ENCODE data around the gene XRCC6.
"Not testable (repeated sequence)": the region's sequence is repeated elsewhere in the genome, so short reads cannot be mapped to it uniquely, and the experiment has no call there.

Gene XRCC6
- total RNA-seq = 244 to 245 reads per million in 2 donors

DNA sequence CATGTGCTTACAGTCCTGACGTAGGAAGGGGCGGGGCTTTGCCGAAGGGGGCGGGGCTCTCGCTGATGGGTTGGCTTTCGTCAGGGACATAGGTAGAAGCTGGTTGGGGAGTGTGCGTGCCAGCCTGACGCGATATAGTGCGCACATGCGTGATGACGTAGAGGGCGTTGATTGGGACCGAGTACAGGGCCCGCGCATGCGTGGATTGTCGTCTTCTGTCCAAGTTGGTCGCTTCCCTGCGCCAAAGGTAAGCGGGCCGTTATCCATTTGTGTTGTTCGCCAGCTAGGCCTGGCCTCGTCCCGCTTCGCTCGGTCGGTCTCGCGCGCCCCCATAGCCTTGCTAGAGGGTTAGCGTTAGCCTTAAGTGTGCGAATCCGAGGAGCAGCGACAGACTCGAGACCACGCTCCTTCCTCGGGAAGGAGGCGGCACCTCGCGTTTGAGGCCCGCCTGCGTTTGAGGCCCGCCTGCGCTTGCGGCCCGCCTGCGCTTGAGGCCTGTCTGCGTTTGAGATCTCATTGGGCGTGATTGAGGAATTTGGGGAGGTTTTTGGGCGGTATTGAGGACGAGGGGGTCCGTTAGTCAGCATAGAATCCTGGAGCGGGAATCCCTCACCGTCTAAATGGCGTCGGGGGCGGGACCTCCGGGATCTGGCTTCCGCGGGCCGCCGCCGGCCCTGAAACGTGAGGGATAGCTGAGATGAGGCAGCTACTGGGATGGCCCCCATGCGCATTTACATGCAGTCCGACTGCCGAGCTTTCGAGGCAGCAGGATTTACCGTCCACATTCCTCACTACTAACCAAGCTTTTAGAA lies at the start of gene XRCC6:
XRCC6 (plus strand) TSS at position 197 of the 812 bp plus-strand sequence. CDS start 710 bp downstream, outside the sequence.
- DNase-seq = peak; percentile 99 to 100 (median 99)

DNA sequence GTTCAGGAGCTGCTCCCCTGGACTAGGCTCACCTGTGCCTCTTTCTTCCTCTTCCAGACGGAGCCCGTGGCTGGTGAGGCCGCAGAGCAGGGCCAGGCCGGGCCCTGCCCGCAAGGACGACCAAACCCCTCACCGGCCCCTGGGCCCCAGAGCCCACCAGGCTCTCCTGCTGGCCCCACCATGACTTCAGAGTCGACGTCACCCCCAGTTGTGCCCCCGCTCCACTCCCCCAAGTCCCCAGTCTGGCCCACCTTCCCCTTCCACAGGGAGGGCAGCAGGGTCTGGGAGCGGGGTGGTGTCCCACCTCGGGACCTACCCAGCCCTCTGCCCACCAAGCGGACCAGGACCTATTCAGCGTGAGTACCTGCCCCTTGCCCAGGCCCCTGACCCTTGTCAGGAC lies 49.3 kb upstream of the XRCC6 start:
- DNase-seq = no peak

- not testable (repeated sequence) for DNase-seq
These were observed 48.8 kb upstream of the XRCC6 start for GRCh38 chr22:41572305-41572704.

DNA sequence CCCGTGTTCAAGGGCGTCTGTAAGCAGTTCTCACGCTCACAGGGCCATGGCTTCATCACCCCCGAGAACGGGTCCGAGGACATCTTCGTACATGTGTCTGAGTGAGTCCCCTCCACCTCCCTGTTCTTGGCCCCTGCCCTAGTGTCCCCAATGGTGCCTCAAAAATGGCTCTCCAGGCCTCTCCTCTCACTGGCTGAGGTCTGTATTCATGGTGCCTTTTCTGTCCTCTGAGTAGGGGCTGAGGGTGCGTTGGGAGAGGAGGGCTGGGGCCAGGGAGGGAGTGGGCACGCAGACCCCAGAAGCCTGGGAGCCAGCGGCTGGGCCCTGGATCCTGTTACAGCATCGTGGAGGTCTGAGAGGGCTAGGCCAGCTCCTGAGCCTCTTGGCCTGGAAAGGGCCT lies 47.4 kb upstream of the XRCC6 start:
- DNase-seq = no peak

GRCh38 chr22:41574847-41575381 lies 46.2 kb upstream of the XRCC6 start:
- DNase-seq = no peak

DNA sequence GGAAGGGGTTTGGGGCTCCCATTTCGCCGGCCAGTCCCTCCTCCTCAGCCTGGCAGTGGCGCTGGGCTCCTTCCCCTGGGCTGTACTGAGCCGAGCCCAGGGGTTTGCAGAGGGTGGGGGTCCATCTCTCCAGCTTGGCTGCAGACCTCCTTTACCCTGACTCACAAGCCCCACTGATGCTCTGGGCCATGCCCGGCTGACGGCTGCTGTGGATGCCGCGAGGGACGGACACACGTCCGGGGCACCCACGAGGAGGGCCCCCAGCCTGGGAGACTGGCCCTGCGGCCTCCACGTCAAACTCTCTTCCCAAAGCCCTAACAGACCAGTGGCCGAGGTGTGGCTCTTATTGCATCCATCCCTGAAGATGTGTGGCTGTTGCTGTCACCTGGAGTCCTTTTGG lies 45.6 kb upstream of the XRCC6 start:
- no peak for DNase-seq

DNA sequence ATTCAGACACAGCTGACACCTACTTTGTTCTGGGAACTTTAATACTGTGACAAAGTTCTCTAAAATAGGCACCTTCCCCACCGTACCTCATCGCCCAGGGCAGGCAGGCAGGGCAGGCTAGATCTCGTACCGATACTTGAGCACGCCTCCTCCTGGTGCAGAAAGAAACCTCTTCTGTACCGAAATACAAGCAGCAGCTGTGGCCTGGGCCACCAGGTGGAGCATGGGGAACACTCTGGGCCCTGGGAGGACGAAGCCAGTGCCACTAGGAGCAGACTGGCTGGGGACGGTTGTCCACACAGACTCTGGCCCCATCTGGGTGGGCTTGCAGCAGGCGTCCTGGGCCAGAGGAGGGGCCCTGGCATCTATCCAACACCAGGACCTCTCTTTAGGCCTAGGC lies 44.2 kb upstream of the XRCC6 start:
- peak in 1 of 5 experiments; percentile 59 for DNase-seq

DNA sequence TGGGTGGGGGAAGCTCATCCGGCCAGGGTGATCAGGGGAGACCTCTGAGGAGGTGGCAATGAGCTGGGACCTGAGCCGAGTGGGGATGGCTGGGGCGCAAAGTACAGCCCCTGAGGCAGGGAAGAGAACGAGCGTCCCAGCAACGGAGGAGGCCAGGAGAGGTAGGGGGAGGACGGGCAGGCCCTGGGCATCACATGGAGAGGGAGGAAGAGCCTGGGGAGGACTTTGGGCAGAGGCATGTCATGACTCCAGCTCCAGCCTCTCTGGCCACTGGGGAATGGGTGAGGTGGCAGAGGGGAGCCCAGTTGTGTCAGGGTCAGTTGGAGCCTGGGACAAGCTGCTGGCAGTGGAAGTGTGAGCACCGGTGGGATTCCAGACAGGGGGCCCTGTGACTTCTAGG lies 43.0 kb upstream of the XRCC6 start:
- DNase-seq = no peak

- no peak for DNase-seq
These were observed 42.3 kb upstream of the XRCC6 start for GRCh38 chr22:41578818-41579217.

- no peak for DNase-seq
These were observed 41.6 kb upstream of the XRCC6 start for GRCh38 chr22:41579297-41579996.

DNA sequence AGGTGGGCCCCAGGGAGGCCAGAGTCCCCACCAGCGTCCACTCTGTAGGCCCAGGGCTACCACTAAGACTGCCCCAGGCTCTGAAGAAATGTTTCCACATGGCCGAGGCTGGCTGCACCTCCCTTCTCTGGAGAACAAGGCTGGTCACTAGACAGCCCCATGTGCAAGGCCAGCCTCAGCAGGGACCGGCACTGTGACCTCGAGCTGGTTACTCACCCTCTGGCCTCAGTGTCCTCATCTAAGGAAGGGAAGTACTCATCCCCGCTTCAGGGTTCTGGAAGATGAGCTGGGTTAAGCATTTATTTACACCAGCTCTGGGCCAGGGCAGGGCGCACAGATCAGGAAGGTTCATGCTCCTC lies 41.1 kb upstream of the XRCC6 start:
- DNase-seq = no peak

DNA sequence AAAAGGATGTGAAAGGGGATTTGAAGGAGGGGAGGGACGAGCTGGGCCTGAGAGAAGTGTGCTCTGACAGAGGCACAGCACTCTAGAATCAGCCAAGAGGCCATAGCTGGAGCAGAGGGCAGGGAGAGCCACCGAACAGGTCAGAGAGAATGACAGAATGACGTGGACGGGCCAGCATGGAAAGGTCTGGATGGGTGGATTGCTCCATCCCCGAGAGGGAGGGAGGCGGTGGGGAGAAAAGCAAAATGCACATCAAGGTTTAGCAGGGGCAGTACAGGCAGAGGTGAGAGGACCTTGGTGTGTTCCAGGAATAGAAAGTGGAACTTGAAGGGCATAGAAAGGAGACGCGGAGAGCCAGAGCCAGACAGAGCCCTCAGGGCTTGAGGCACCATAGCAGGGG lies 38.4 kb upstream of the XRCC6 start:
- DNase-seq = no peak

DNA sequence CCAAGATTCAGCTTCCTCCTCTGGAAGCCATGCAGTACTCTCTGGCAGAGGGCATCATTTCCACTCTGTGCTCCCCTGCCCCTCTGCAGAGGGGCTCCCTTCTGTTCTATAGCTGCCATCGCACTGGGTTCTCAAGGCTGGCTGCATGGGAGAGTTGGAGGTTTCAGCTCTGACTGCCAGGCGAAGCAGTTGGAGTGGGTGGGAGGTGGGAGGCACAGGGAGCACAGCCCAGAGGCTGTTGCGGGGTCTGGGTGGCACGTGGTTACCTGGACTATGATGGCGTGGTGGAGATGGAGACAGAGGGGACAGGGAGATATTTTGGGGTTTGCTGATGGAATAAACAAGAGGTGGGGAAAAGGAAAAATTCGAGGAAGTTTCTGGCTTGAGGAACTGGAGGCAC lies 36.2 kb upstream of the XRCC6 start:
- no peak for DNase-seq

DNA sequence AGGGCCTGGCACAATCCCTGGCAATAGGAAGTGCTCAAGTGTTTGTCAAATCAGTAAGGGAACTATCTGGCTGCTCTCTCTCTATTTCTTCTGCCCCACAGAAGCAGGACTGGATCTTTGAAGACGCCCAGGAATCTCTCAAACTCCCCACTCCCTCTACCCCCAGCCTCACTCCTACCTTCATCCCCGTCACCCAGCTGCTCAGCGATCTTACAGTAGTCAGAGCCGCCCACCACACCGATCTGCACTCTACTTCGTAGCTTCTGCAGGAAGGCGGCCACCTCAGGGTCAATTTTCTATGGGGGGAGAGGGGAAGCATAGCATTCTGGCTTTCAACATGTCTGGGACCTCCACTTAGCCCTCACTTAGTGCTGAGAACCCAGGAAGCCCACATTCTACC lies 35.2 kb upstream of the XRCC6 start:
- DNase-seq = no peak

- DNase-seq = no peak
These were observed 33.8 kb upstream of the XRCC6 start for GRCh38 chr22:41587347-41587723.

DNA sequence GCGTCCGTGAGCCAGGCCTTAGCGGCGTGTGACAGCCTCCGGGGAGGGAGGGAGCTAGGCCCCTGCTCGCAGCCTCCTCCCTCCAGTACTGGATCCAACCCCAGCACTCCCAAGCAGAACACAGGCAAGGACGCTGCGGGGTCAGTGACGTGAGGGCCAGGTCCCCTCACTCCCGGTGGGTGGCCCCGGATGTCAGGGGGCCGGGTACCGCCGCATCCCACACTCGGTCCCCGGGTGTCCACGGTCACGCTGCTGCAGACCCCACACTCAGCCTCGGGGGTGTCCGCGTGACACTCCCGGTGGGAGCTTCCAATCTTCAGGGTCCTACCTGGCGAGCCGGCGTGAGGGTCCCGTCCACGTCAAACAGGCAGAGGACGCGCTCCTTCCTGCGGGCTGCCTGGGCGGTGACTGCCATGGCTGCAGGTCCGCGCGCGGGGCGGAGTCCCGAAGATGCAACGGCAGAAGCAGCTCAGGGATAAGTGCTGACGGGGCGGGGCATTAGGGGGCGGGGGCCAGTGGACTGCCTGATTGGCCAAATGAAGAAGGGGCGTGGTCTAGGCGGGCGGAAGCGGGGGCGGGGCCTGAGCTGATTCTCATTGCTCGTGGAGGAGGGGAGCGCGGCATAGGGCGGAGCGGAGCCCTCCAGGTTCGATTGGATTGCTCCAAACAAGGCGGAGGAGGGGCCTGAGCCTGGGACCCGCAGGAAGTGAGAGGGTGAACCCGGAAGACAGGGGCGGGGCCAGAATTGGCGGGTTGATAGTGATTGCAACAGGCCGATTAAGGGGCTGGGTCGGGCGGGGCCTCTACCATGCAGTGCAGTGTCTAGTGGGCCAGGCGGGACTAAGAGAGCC lies 31.5 kb upstream of the XRCC6 start, which contains the start of gene PMM1:
PMM1 (minus strand) TSS at position 450 of the 851 bp plus-strand sequence; CDS start at position 415, 35 bp downstream.
- DNase-seq = peak; percentile 100

DNA sequence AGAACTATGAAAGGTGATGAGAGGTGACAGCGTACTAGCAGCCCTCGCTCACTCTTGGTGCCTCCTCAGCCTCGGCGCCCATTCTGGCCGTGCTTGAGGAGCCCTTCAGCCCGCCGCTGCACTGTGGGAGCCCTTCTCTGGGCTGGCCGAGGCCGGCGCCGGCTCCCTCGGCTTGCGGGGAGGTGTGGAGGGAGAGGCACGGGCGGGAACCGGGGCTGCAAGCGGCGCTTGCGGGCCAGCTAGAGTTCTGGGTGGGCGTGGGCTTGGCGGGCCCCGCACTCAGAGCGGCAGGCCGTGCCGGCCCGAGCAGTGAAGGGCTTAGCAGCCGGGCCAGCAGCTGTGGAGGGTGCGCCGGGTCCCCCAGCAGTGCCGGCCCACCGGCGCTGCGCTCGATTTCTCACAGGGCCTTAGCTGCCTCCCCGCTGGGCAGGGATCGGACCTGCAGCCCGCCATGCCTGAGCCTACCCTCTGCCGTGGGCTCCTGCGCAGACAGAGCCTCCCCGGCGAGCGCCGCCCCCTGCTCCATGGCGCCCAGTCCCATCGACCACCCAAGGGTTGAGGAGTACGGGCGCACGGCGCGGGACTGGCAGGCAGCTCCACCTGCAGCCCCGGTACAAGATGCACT lies 27.6 kb upstream of the XRCC6 start:
- DNase-seq = not testable (repeated sequence)

DNA sequence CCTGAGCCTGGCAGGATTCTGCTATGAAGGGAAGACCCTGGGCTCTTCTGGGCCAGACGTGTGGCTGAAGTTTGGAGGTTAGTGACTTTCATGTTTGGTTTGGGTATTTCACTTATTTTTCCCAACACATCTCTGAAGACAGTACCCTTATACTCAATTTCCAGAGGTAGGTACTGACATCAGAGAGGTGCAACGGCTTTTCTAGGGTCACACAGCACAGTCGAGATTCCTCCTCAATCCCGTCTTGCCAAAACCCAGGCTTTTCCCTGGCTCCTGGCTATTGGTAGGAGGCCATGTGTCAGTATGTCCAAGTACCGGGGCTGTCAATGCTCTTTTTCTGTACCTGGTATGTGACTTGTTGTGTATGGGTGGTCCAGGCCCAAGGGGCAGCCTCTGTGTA lies 25.4 kb upstream of the XRCC6 start:
- DNase-seq = no peak

DNA sequence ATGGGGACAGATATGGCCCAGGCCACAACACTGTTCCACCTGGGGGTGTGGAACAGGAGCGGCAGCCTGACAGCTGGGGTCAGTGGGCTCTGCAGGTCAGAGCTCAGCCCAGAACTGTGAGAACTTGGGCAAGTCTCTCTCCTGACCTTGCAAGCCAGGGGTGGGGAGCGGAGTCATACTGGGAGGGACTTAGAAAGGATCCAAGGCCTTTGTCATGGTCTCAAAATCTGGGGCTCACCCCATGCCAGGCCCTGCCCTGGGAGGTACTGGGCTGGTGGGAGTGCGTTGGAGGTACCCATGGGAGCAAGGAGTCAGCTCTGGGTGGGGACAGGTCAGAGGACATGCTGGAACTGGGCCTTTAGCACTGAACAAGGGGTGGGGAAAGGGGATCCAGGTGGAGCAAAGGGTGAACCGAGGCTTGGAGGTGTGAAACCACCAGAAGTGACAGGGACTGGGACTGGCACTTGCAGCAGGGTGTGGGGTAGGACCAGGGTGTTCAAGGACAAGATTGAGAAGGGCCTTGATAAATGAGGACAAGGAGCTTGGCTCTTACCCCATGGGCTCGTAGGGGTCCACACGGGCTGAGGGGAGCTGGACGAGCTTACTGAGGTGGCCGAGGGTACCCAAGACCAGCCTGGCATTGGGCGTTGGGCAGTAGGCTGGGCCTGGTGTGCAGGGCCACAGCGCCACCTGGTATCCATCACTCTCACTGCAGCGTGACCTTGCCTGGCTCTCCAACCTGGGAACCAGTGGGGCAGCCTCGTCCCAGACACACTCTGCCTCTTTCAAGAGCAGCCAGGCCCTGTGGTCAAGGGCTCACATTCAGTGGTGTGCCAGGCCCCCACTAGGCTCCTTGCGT lies 24.1 kb upstream of the XRCC6 start:
- DNase-seq = peak in 1 of 5 experiments; percentile 36

GRCh38 chr22:41597635-41597953 lies 23.5 kb upstream of the XRCC6 start:
- no peak for DNase-seq

GRCh38 chr22:41598081-41598480 lies 23.0 kb upstream of the XRCC6 start:
- DNase-seq = no peak

All from T-helper 2 cell (primary cell).